Activated CD8-positive, alpha-beta T cell treated with anti-CD3 and anti-CD28 coated beads for 36 hours (primary cell): ENCODE results near the gene MIF4GD. TPM values are rescaled to one million over a fixed set of nuclear protein-coding genes. Genes with fewer than 3 reads are reported as not detected.

Source experiments
- ATAC-seq: fragments of 200-7000 bp; cut with Tn5 transposase; one replicate; pipeline ENCODE4 v1.10.0; 2021; ENCODE audit warnings: mild to moderate bottlenecking, moderate library complexity
- CTCF ChIA-PET: fragments of 350-600 bp; sonication (Branson Sonifier 250); formaldehyde crosslinking; loops from one replicate; lab custom pipeline; 2021; ENCODE audit warnings: antibody characterized with exemption; lab: Charles Lee
- POLR2A ChIA-PET: fragments of 350-600 bp; sonication (Branson Sonifier 250); formaldehyde crosslinking; loops from one replicate; lab custom pipeline; 2021; ENCODE audit warnings: antibody characterized with exemption; lab: Charles Lee
- DNase-seq: peaks from one replicate; pipeline ENCODE4 v3.0.0-alpha.2; 2020
- H3K27ac Mint-ChIP-seq: one replicate; pipeline ENCODE4 v1.8.0; 2021; ENCODE audit warnings: mild to moderate bottlenecking, mixed read lengths
- H3K27me3 Mint-ChIP-seq: one replicate; pipeline ENCODE4 v1.8.0; 2021; ENCODE audit warnings: mixed read lengths
- H3K36me3 Mint-ChIP-seq: one replicate; pipeline ENCODE4 v1.8.0; 2021; ENCODE audit warnings: low read depth, mixed read lengths
- H3K4me1 Mint-ChIP-seq: one replicate; pipeline ENCODE4 v1.8.0; 2021; ENCODE audit warnings: low read depth, mixed read lengths
- H3K4me3 Mint-ChIP-seq: one replicate; pipeline ENCODE4 v1.8.0; 2021; ENCODE audit warnings: mild to moderate bottlenecking, moderate library complexity, mixed read lengths
- H3K9me3 Mint-ChIP-seq: one replicate; pipeline ENCODE4 v1.8.0; 2021; ENCODE audit warnings: mixed read lengths
- intact Hi-C: fragments of 100-400 bp; cut with micrococcal nuclease; formaldehyde crosslinking; loops from one replicate; pipeline ENCODE4 v1.10.0; 2022
- total RNA-seq, 2 experiments: library from RNA; stranded (reverse); gene quantifications; one replicate each; pipeline ENCODE4 v1.2.3, GENCODE V29; 2021
- TF ChIP-seq, protein P1 (sequence below): fragments of 200-600 bp; IDR thresholded peaks from one replicate; pipeline ENCODE4 v1.8.0; 2022; ENCODE audit warnings: antibody characterized with exemption, mild to moderate bottlenecking

Gene MIF4GD
- total RNA-seq, 2 experiments from 2014 or later = 42.4 to 43.8 TPM

DNA sequence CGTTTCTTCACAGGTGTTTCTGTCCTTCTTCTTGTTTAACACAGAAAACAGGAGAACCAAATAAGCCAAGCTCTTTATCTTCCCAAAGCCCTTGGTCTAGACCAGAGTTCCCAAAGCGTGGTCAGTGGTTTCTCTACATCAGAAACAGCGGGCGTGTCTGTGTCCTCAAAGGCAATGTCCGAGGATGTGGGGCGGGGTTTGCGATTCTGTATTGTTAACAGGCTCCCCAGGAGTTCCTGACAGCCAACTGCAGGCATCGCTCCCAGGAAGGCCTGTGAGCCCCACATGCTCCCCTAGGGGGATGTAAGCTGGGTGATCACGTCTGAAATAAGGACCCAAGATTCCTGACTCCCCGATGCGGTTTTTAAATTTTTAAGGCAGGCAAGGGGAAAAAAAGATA, 46.6 kb upstream of the MIF4GD start:
- TF ChIP-seq, protein P1, sequence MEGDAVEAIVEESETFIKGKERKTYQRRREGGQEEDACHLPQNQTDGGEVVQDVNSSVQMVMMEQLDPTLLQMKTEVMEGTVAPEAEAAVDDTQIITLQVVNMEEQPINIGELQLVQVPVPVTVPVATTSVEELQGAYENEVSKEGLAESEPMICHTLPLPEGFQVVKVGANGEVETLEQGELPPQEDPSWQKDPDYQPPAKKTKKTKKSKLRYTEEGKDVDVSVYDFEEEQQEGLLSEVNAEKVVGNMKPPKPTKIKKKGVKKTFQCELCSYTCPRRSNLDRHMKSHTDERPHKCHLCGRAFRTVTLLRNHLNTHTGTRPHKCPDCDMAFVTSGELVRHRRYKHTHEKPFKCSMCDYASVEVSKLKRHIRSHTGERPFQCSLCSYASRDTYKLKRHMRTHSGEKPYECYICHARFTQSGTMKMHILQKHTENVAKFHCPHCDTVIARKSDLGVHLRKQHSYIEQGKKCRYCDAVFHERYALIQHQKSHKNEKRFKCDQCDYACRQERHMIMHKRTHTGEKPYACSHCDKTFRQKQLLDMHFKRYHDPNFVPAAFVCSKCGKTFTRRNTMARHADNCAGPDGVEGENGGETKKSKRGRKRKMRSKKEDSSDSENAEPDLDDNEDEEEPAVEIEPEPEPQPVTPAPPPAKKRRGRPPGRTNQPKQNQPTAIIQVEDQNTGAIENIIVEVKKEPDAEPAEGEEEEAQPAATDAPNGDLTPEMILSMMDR = no peak
- CTCF ChIA-PET = interaction anchor here (0.8 to 3.2 kb wide), 2 partner anchors 20 to 95 kb away, joined by 3 to 17 read pairs; no protein-coding TSS in a partner anchor
- Mint-ChIP-seq H3K27me3 (no peaks in the 10 kb centered on the region), H3K4me3 (no peak overlapping the region), H3K9me3 (no peaks in the 10 kb centered on the region), H3K4me1 (peaks cover 22% of the 10 kb centered on the region), H3K36me3 (peaks cover 22% of the 10 kb centered on the region), H3K27ac (peak overlapping the region; percentile 59)
- DNase-seq = no peak
- intact Hi-C loops = no loop called here
- POLR2A ChIA-PET = interaction anchor here (0.7 to 1.2 kb wide), 3 partner anchors 20 to 88 kb away, joined by 3 read pairs; partner anchors contain the start of gene GRB2
- no peak for ATAC-seq

DNA sequence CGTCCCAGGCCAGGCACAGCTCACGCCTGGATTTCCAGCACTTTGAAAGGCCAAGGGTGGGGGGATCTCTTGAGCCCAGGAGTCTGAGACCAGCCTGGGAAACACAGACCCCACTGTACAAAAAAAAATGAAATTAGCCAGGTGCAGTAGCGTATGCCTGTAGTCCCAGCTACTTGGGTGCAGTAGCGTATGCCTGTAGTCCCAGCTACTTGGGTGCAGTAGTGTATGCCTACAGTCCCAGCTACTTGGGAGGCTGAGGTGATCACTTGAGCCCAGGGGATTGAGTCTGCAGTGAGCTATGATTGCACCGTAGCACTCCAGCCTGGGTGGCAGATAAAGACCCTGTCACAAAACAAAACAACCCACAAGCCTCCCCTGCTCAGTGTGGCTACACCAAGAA, 45.2 kb upstream of the MIF4GD start:
- DNase-seq (no peak), ATAC-seq (peak; percentile 28)
- H3K36me3 Mint-ChIP-seq = peaks cover 15% of the 10 kb centered on the region
- intact Hi-C loops = no loop called here
- ChIA-PET CTCF (interaction anchor here (0.7 to 3.2 kb wide), 9 partner anchors 10 to 98 kb away, joined by 3 to 17 read pairs (median 4); partner anchors contain the start of gene MIF4GD), POLR2A (interaction anchor here (0.9 to 1.6 kb wide), 7 partner anchors 15 to 274 kb away, joined by 3 to 7 read pairs (median 3); no protein-coding TSS in a partner anchor)
- H3K27me3 Mint-ChIP-seq = no peaks in the 10 kb centered on the region
- H3K9me3 Mint-ChIP-seq = no peaks in the 10 kb centered on the region
- peak overlapping the region; percentile 91 for H3K27ac Mint-ChIP-seq
- peaks cover 25% of the 10 kb centered on the region for H3K4me1 Mint-ChIP-seq
- TF ChIP-seq, protein P1 = no peak
- H3K4me3 Mint-ChIP-seq = no peak overlapping the region

DNA sequence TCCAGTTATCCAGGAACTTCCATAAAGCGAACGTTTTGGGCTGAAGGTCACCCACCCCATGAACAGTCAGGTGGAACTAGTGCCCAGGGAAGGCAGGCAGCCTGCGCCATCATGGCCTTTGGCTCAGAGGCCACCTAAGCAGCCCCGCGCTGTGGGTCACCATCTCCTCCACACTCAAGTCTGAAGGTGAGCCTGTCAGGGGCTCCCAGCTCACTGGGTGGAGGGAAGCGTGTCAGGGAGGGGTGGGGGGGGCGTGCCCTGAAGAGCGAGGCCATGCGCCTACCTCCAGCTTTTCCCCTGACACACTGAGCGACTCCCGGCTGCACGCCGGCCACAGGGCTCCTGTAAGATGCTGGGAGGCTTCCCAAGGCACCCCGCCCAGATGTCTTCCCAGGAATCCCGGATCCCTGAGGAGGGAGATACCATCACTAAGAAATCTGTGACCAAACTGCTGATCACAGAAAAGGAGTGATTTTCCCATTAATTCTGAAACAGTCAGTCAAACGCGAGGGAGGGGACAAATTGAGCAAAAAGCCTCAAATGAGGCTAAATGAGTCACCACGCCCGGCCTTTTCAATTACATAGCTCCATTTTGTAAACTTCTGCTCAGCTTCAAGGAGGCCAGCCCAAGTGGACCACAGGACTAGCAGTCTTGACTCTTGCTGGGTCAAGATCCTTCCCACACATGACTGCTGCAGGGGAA, 44.7 kb upstream of the MIF4GD start:
- Mint-ChIP-seq H3K27me3 (no peaks in the 10 kb centered on the region), H3K4me3 (no peak overlapping the region), H3K4me1 (peaks cover 25% of the 10 kb centered on the region), H3K9me3 (no peaks in the 10 kb centered on the region), H3K36me3 (peaks cover 13% of the 10 kb centered on the region), H3K27ac (peak overlapping the region; percentile 91)
- TF ChIP-seq, protein P1 = no peak
- ATAC-seq (peak; percentile 77), DNase-seq (peak; percentile 68)
- intact Hi-C loops = no loop called here
- ChIA-PET POLR2A (interaction anchor here (0.9 to 1.6 kb wide), 8 partner anchors 11 to 274 kb away, joined by 3 to 7 read pairs (median 4); no protein-coding TSS in a partner anchor), CTCF (interaction anchor here (0.7 to 3.2 kb wide), 9 partner anchors 11 to 99 kb away, joined by 3 to 17 read pairs (median 4); partner anchors contain the start of gene MIF4GD)

DNA sequence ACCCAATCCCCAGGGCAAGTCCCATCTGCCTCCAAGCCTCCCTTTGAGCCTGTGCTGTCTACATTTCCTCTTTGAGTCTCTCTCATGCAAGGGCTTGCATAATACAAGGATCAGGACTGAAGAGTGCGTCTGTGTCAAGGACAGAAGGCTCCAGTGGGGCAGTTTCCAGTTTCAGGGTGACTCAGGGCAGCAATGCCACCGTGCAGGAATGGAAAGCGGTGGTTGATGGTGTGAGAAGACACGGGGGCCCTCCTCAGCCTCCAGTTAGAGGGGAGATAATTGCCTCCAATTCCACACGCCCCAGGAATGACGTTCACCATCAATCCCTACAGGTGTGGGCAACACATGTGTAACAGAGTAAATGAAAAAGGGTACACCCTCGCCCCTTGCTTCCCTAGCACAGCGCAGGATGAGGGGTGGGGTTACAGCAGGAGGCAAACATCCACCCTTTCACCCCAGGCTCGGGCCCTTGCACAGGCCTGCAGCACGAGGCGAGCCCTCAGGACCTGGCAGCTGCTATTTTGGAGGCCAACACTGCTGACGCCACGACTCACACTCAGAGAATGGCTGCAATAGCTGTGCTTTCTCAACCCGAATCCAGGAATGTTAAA, 43.0 kb upstream of the MIF4GD start:
- CTCF ChIA-PET = interaction anchor here (1.1 to 1.2 kb wide), 2 partner anchors 9 to 92 kb away, joined by 3 read pairs; partner anchors contain the start of gene GRB2
- Mint-ChIP-seq H3K27ac (peak overlapping the region; percentile 68), H3K27me3 (no peaks in the 10 kb centered on the region), H3K4me1 (peaks cover 25% of the 10 kb centered on the region), H3K36me3 (peaks cover 5% of the 10 kb centered on the region), H3K9me3 (no peaks in the 10 kb centered on the region), H3K4me3 (no peak overlapping the region)
- intact Hi-C loops = no loop called here
- no peak for DNase-seq
- no peak for ATAC-seq
- POLR2A ChIA-PET = no interaction called here
- TF ChIP-seq, protein P1 = no peak
